ENCODE measurements around the gene GPR17.

Gene GPR17

DNA sequence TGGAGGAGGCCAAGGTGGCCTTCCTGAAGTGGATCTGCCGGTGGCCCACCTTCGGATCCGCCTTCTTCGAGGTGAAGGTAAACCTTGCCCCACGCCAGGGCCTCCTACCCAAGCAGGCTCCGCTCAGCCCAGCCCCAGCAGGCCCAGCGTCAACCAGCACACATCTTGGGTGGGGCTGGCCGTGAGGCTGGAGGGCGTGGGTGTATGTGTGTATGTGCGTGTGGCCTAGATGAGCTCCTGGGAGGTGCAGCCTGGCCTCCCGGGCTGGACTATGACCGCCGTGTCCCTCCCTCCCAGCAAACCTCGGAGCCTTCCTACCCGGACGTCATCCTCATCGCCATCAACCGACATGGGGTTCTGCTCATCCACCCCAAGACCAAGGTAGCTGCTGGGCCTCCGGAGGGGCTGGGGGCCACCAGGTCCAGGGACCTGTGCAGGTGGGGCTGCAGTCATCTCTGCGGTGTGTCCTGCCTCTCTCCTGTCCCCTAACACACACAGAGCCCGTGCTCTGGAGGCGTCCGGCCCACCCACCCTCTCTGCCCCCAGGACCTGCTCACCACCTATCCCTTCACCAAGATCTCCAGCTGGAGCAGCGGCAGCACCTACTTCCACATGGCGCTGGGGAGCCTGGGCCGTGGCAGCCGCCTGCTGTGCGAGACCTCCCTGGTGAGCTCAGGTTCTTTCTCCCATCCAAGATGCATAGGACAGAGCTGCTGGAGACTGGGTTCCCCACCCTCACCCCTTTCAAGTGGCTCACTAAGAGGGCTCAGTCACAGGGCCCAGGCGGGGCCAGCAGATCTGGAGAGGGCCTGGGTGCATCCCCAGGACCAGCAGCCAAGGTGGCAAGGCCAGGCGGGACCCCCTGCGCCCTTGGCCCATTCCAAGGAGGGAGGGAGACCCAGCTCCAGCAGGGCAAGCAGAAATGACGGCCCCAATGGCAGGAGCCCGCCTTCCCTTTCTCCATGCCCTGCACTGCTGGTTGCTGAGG, 9.4 kb upstream of the GPR17 start:
- TF ChIP-seq, protein P1, sequence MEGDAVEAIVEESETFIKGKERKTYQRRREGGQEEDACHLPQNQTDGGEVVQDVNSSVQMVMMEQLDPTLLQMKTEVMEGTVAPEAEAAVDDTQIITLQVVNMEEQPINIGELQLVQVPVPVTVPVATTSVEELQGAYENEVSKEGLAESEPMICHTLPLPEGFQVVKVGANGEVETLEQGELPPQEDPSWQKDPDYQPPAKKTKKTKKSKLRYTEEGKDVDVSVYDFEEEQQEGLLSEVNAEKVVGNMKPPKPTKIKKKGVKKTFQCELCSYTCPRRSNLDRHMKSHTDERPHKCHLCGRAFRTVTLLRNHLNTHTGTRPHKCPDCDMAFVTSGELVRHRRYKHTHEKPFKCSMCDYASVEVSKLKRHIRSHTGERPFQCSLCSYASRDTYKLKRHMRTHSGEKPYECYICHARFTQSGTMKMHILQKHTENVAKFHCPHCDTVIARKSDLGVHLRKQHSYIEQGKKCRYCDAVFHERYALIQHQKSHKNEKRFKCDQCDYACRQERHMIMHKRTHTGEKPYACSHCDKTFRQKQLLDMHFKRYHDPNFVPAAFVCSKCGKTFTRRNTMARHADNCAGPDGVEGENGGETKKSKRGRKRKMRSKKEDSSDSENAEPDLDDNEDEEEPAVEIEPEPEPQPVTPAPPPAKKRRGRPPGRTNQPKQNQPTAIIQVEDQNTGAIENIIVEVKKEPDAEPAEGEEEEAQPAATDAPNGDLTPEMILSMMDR (IDR thresholded peaks at IDR 0.05), result no peak

DNA sequence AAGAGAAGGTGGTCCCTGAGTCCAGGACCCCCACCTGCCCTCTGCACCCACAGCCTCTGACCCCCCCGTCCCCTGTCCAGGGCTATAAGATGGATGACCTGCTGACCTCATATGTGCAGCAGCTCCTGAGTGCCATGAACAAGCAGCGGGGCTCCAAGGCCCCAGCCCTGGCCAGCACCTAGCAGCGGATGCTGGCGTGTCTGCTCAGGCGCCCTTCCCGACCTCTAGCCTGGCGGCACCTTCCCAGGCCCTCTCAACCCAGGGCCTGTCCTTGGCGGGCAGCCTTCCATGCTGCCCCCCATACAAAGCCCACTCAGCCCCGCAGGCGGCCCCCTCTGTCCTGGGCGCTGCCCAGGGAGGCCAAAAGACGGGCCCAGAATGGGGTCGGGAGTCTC, 8.7 kb upstream of the GPR17 start:
- peak overlapping the region; percentile 60 to 66 for H3K4me3 ChIP-seq (ENCODE audit: low read depth in 1 of 2, low read length in 1 of 2)

More for the DNA sequence above, 9.4 kb upstream of the GPR17 start:
- H3K27me3 ChIP-seq, result no peaks in the 10 kb centered on the region
- H3K4me3 ChIP-seq (ENCODE audit: low read depth in 1 of 2, low read length in 1 of 2), result peak overlapping the region in 1 of 2 experiments; percentile 60
- H3K36me3 ChIP-seq, result no peaks in the 10 kb centered on the region
- peaks cover 60 to 83% of the 10 kb centered on the region in 2 experiments for H3K4me1 ChIP-seq (ENCODE audit: control insufficient read depth in 1 of 2, insufficient read depth in 1 of 2, low read depth in 1 of 2, low read length in 1 of 2)
- H3K27ac ChIP-seq, result peak overlapping the region; percentile 99
- no peaks in the 10 kb centered on the region for H3K9me3 ChIP-seq

DNA sequence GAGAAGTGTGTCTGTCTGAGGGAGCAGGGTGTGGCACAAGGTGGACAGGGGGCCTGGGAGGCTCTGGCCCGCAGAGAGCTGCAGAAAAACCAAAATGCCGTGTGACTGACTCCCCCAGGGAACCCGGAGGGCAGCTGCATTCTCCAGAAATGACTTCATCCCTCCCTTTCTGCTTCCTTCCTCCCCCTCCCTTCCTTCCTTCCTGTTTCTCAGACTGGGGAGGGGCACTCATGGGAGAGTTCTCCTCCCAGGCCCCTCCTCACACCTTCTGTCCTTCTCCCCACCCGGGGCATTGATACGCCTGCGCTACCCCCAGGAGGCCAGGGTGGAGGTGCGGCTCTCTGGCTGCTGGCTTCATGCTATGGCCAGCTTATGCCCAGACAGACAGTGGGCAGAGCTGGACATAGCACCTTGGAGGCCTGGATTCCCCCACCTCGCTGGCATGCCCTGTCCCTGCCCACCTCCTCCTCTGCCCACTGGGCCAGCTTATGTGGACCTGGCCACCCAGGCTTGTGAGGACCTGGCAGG, 8.2 kb upstream of the GPR17 start:
- H3K4me3 ChIP-seq (ENCODE audit: low read depth in 1 of 2, low read length in 1 of 2), result peak overlapping the region; percentile 60 to 66
- no peaks in the 10 kb centered on the region for H3K36me3 ChIP-seq
- peaks cover 66 to 90% of the 10 kb centered on the region in 2 experiments for H3K4me1 ChIP-seq (ENCODE audit: control insufficient read depth in 1 of 2, insufficient read depth in 1 of 2, low read depth in 1 of 2, low read length in 1 of 2)
- H3K27me3 ChIP-seq, result no peaks in the 10 kb centered on the region
- TF ChIP-seq, protein P1 (IDR thresholded peaks at IDR 0.05), result no peak
- no peaks in the 10 kb centered on the region for H3K9me3 ChIP-seq
- H3K27ac ChIP-seq, result peak overlapping the region; percentile 99

More for the DNA sequence above, 8.7 kb upstream of the GPR17 start:
- Histone ChIP-seq H3K27ac (peak overlapping the region; percentile 99), H3K27me3 (no peaks in the 10 kb centered on the region), H3K9me3 (no peaks in the 10 kb centered on the region), H3K36me3 (no peaks in the 10 kb centered on the region), H3K4me1 (ENCODE audit: control insufficient read depth in 1 of 2, insufficient read depth in 1 of 2, low read depth in 1 of 2, low read length in 1 of 2) (peaks cover 66 to 89% of the 10 kb centered on the region in 2 experiments)
- TF ChIP-seq, protein P1 (IDR thresholded peaks at IDR 0.05), result no peak

DNA sequence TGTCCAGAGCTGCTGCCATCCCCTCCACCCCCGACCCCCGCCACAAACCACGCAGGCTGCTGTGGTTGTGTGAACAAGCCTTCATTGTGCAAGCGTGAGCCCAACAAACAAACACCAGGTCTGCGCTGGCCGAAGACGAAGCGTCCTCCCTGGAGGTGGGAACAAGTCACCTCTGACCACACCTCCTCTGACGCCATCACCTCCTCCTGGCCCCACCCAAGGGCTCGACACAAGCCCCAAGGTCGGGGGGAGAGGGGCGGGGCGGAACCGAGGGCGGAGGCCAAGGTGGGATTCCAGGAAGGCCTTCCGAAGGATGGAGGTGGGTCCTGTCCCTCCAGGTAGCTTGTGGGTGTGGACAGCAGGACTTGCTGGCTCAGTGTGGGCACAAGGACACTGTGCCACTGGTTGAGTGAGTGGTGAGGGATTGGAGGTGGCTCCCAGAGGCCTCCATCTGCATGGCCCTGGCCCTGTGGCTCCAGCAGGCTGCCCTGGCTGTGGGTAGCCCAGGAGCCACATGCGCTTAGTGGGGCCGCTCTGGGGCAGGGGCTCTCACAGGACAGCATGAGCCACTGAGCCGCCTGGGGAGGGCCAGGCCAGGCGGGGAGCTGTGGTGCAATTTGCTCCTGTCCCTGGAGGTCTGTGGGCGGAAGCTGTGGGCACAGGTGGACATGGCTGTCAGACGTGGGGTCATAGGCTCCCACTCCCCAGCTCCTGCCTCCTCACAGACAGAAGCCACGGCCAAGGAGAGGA, 7.4 kb upstream of the GPR17 start:
- peak overlapping the region; percentile 99 for H3K27ac ChIP-seq
- no peaks in the 10 kb centered on the region for H3K36me3 ChIP-seq
- peak overlapping the region; percentile 60 to 66 for H3K4me3 ChIP-seq (ENCODE audit: low read depth in 1 of 2, low read length in 1 of 2)
- peaks cover 64 to 83% of the 10 kb centered on the region in 2 experiments for H3K4me1 ChIP-seq (ENCODE audit: control insufficient read depth in 1 of 2, insufficient read depth in 1 of 2, low read depth in 1 of 2, low read length in 1 of 2)
- TF ChIP-seq, protein P1 (IDR thresholded peaks at IDR 0.05), result no peak
- no peaks in the 10 kb centered on the region for H3K9me3 ChIP-seq
- H3K27me3 ChIP-seq, result no peaks in the 10 kb centered on the region

DNA sequence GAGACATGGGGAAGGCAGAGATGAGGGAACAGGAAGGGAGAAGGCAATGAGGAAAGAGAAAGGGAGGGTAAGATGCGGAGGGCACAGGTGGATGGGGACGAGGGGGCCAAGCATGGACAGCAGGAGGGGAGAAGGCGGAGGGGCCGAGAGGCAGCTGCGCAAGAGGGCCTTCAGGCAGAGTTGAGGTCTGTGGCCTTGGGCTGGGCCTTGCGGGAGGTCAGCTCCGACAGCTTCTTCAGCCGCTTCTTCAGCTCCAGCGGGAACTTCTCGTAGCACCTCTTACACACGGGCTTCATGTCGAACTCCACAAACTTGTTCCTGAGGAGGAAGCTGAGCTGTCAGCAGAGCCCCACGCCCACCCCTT, 6.9 kb upstream of the GPR17 start:
- Histone ChIP-seq H3K9me3 (no peaks in the 10 kb centered on the region), H3K36me3 (no peaks in the 10 kb centered on the region), H3K27me3 (no peaks in the 10 kb centered on the region), H3K4me3 (ENCODE audit: low read depth in 1 of 2, low read length in 1 of 2) (peak overlapping the region; percentile 60 to 66), H3K4me1 (ENCODE audit: control insufficient read depth in 1 of 2, insufficient read depth in 1 of 2, low read depth in 1 of 2, low read length in 1 of 2) (peaks cover 60 to 78% of the 10 kb centered on the region in 2 experiments), H3K27ac (peak overlapping the region; percentile 99)
- TF ChIP-seq, protein P1 (IDR thresholded peaks at IDR 0.05), result no peak
